Activated CD8-positive, alpha-beta memory T cell treated with anti-CD3 and anti-CD28 coated beads, Interleukin-2, amount 50 U/mL, for 1 hour (primary cell): ENCODE results near the gene EXOC2.

Experiments used
- DNase-seq: peaks from one replicate; pipeline ENCODE4 v3.0.0-alpha.2; 2020; ENCODE audit errors: extremely low read depth

EXOC2 gene

GRCh38 chr6:527989-528673 lies 164.8 kb downstream of the EXOC2 start:
- no peak for DNase-seq

GRCh38 chr6:524803-525202 lies 168.1 kb downstream of the EXOC2 start:
- no peak for DNase-seq

- DNase-seq, result no peak
Measured at GRCh38 chr6:520820-521219, 172.1 kb downstream of the EXOC2 start.

GRCh38 chr6:518218-518617 lies 174.7 kb downstream of the EXOC2 start:
- no peak for DNase-seq

- no peak for DNase-seq
Measured at GRCh38 chr6:516213-516612, 176.7 kb downstream of the EXOC2 start.

- no peak for DNase-seq
Measured at GRCh38 chr6:515267-515666, 177.7 kb downstream of the EXOC2 start.

GRCh38 chr6:514396-514978 lies 178.5 kb downstream of the EXOC2 start:
- no peak for DNase-seq

- no peak for DNase-seq
Measured at GRCh38 chr6:513961-514360, 179.0 kb downstream of the EXOC2 start.

- no peak for DNase-seq
Measured at GRCh38 chr6:513058-513457, 179.9 kb downstream of the EXOC2 start.

GRCh38 chr6:511488-512137 lies 181.3 kb downstream of the EXOC2 start:
- DNase-seq, result no peak

GRCh38 chr6:509676-510075 lies 183.3 kb downstream of the EXOC2 start:
- DNase-seq, result no peak

GRCh38 chr6:508614-509013 lies 184.3 kb downstream of the EXOC2 start:
- no peak for DNase-seq

GRCh38 chr6:508006-508405 lies 184.9 kb downstream of the EXOC2 start:
- DNase-seq, result no peak

- no peak for DNase-seq
Measured at GRCh38 chr6:506920-507622, 185.9 kb downstream of the EXOC2 start.

- no peak for DNase-seq
Measured at GRCh38 chr6:506508-506907, 186.4 kb downstream of the EXOC2 start.

GRCh38 chr6:505374-505773 lies 187.6 kb downstream of the EXOC2 start:
- DNase-seq, result no peak

GRCh38 chr6:504446-504980 lies 188.4 kb downstream of the EXOC2 start:
- DNase-seq, result no peak

- DNase-seq, result no peak
Measured at GRCh38 chr6:503610-504362, 189.2 kb downstream of the EXOC2 start.

- DNase-seq, result no peak
Measured at GRCh38 chr6:502761-503160, 190.2 kb downstream of the EXOC2 start.

- no peak for DNase-seq
Measured at GRCh38 chr6:501891-502601, 190.9 kb downstream of the EXOC2 start.

GRCh38 chr6:499617-500016 lies 193.3 kb downstream of the EXOC2 start:
- no peak for DNase-seq
